HepG2 (cell line): ENCODE measurements around the gene CC2D1B. TPM values are rescaled to one million over a fixed set of nuclear protein-coding genes. Genes with fewer than 3 reads are reported as not detected.

Experiments
- ATAC-seq: fragments of 200-7000 bp; cut with Tn5 transposase; 3 replicates; pipeline ENCODE4 v1.9.1; 2020; ENCODE audit warnings: mild to moderate bottlenecking, moderate library complexity
- BruUV-seq: library from RNA; stranded (reverse); fragments of 400-500 nt; replicated peaks from 2 replicates; lab custom pipeline; 2021; lab: Mats Ljungman, UMichigan
- CTCF ChIA-PET: fragments of 300-600 bp; formaldehyde crosslinking; extraction: SDS; loops from one replicate; lab custom pipeline; 2021; ENCODE audit warnings: low total read pairs, inconsistent platforms, low intra/inter-chr PET ratio; lab: Yijun Ruan, JAX
- POLR2A ChIA-PET: fragments of 350-600 bp; sonication (Branson Sonifier 250); formaldehyde crosslinking; loops from one replicate; lab custom pipeline; 2020; ENCODE audit warnings: antibody characterized with exemption, inconsistent platforms; lab: Yijun Ruan, JAX
- DNase-seq: peaks from one replicate; pipeline ENCODE4 v3.0.0-alpha.2; 2015; ENCODE audit warnings: low spot score
- FAIRE-seq: peaks from 3 replicates; lab custom pipeline; 2011; peaks lifted over from hg19 to GRCh38; lab: Jason Lieb, UNC
- H2AFZ ChIP-seq: one replicate; pipeline ENCODE4 v1.6.1; 2011; ENCODE audit warnings: low read length, inconsistent platforms
- H3K27ac ChIP-seq: fragments of 300-600 bp; 3 replicates; pipeline ENCODE4 v1.8.0; 2011; ENCODE audit warnings: mixed run types, mild to moderate bottlenecking, mixed read lengths, low read length, inconsistent platforms; ENCODE audit not compliant: insufficient read depth; ENCODE audit errors: extremely low read length
- H3K27me3 ChIP-seq, 2 experiments: fragments of 200-600 bp in 1 of 2; 2 replicates in 1 of 2; 3 replicates in 1 of 2; pipeline versions ENCODE4 v1.6.0 to v1.8.0; 2011; ENCODE audit warnings: low read length in 2 of 2, mild to moderate bottlenecking in 2 of 2, moderate library complexity in 2 of 2, inconsistent platforms in 1 of 2; ENCODE audit not compliant: insufficient read depth in 2 of 2, control insufficient read depth in 1 of 2
- H3K36me3 ChIP-seq, 2 experiments: fragments of 200-600 bp in 1 of 2; replicated peaks in 1 of 2; 2 replicates in 1 of 2; 3 replicates in 1 of 2; pipeline versions ENCODE4 v1.5.1 to v1.8.0; 2011; ENCODE audit warnings: low read length in 2 of 2, inconsistent platforms in 1 of 2; ENCODE audit not compliant: insufficient read depth in 2 of 2, control insufficient read depth in 1 of 2
- H3K4me1 ChIP-seq: 2 replicates; pipeline ENCODE4 v1.5.1; 2012; ENCODE audit warnings: low read length, inconsistent platforms; ENCODE audit not compliant: insufficient read depth
- H3K4me2 ChIP-seq: 2 replicates; pipeline ENCODE4 v1.6.0; 2011; ENCODE audit warnings: low read depth, low read length, inconsistent platforms
- H3K4me3 ChIP-seq, 3 experiments: fragments of 200-600 bp in 1 of 3; sonication (generic), shearing (Covaris generic) in 1 of 3; replicated peaks in 1 of 3; 2 replicates each; pipeline ENCODE4 v1.5.1; 2011 to 2016; ENCODE audit warnings: low read length in 3 of 3, inconsistent platforms in 2 of 3, low read depth in 2 of 3, mild to moderate bottlenecking in 2 of 3, control low read depth in 1 of 3, mixed read lengths in 1 of 3; ENCODE audit not compliant: insufficient read depth in 1 of 3
- H3K79me2 ChIP-seq: one replicate; pipeline ENCODE4 v1.6.1; 2011; ENCODE audit warnings: low read length, inconsistent platforms; ENCODE audit not compliant: insufficient read depth
- H3K9ac ChIP-seq: 2 replicates; pipeline ENCODE4 v1.6.0; 2011; ENCODE audit warnings: mild to moderate bottlenecking, low read depth, low read length, inconsistent platforms; ENCODE audit not compliant: insufficient read depth
- H3K9me3 ChIP-seq: 2 replicates; pipeline ENCODE4 v1.5.1; 2012; ENCODE audit warnings: mild to moderate bottlenecking, low read length
- H4K20me1 ChIP-seq: 2 replicates; pipeline ENCODE4 v1.6.0; 2011; ENCODE audit warnings: inconsistent platforms, mild to moderate bottlenecking, low read length, moderate library complexity; ENCODE audit not compliant: insufficient read depth
- BCLAF1 ChIP-seq: fragments of 450-650 bp; IDR thresholded peaks from 2 replicates; pipeline ENCODE4 v1.6.1; 2017; ENCODE audit warnings: mild to moderate bottlenecking
- CEBPG ChIP-seq: IDR thresholded peaks from 2 replicates; pipeline ENCODE4 v1.6.1; 2016
- NAIF1 ChIP-seq: sonication (generic); formaldehyde crosslinking; IDR thresholded peaks from 2 replicates; pipeline ENCODE4 v1.5.0; 2020; ENCODE audit warnings: mild to moderate bottlenecking, missing genetic modification reagents, borderline replicate concordance
- NFIB ChIP-seq: sonication (generic); formaldehyde crosslinking; IDR thresholded peaks from 2 replicates; pipeline ENCODE4 v1.9.0; 2021; ENCODE audit warnings: missing genetic modification reagents, mild to moderate bottlenecking, borderline replicate concordance
- ZMAT5 ChIP-seq: sonication (generic); formaldehyde crosslinking; IDR thresholded peaks from 2 replicates; pipeline ENCODE4 v1.5.0; 2020; ENCODE audit warnings: mild to moderate bottlenecking, low read depth, missing genetic modification reagents, borderline replicate concordance
- ZNF224 ChIP-seq: sonication (generic); formaldehyde crosslinking; IDR thresholded peaks from 2 replicates; pipeline ENCODE4 v1.5.0; 2020; ENCODE audit warnings: mild to moderate bottlenecking, missing genetic modification reagents
- ZNF3 ChIP-seq: IDR thresholded peaks from 2 replicates; pipeline ENCODE4 v1.7.0; 2017; ENCODE audit warnings: inconsistent platforms
- ZNF589 ChIP-seq: sonication (generic); formaldehyde crosslinking; conservative IDR thresholded peaks from 2 replicates; pipeline ENCODE4 v1.8.0; 2022; ENCODE audit warnings: mild to moderate bottlenecking, moderate library complexity, missing genetic modification reagents
- ZNF616 ChIP-seq: sonication (generic); formaldehyde crosslinking; IDR thresholded peaks from 2 replicates; pipeline ENCODE4 v1.5.0; 2020; ENCODE audit warnings: low read depth, mild to moderate bottlenecking, missing genetic modification reagents
- ZNF83 ChIP-seq: sonication (generic); formaldehyde crosslinking; IDR thresholded peaks from 2 replicates; pipeline ENCODE4 v1.4.0; 2020; ENCODE audit warnings: missing genetic modification reagents, mild to moderate bottlenecking, borderline replicate concordance
- WGBS: methylation state at CpG from one replicate; pipeline ENCODE4 v1.1.6; 2017; ENCODE audit warnings: low lambda C conversion rate; 5-methylcytosine and 5-hydroxymethylcytosine counted together
- in situ Hi-C: cut with HindIII; loops from 2 replicates; pipeline ENCODE4 v1.10.0; 2017; ENCODE audit warnings: low pct_unique_long_range_greater_than_20kb; ENCODE audit not compliant: extremely low pct_ligation_motif_present
- intact Hi-C: fragments of 100-400 bp; cut with micrococcal nuclease; formaldehyde crosslinking; loops from one replicate; pipeline ENCODE4 v1.10.0; 2022; ENCODE audit not compliant: unreplicated experiment
- polyA plus RNA-seq, 8 experiments: library from polyadenylated mRNA; depleted of rRNA in 3 of 8; stranded (reverse) in 7 of 8; unstranded in 1 of 8; fragments of >200 nt; fragmentation: Illumina TruSeq in 4 of 8; extraction: Trizol in 4 of 8; gene quantifications; 2 replicates each; pipeline versions ENCODE4 v1.2.1 to v1.2.3, GENCODE V29; 2011 to 2016; ENCODE audit warnings: low read depth in 4 of 8, missing spikeins in 1 of 8, mixed read lengths in 1 of 8; ENCODE audit not compliant: insufficient read depth in 1 of 8
- total RNA-seq, 5 experiments: library from RNA; depleted of rRNA; stranded (reverse); fragments of >200 nt; fragmentation: Illumina TruSeq; extraction: Trizol; gene quantifications; 2 replicates each; pipeline ENCODE4 v1.2.3, GENCODE V29; 2016; ENCODE audit warnings: low read depth in 1 of 5

Gene CC2D1B
- total and polyA plus RNA-seq, 2 of the 13 experiments (the other 11 are each of a cell fraction or from before 2014, with no cell fraction given) = 7.2 to 19.2 TPM

DNA sequence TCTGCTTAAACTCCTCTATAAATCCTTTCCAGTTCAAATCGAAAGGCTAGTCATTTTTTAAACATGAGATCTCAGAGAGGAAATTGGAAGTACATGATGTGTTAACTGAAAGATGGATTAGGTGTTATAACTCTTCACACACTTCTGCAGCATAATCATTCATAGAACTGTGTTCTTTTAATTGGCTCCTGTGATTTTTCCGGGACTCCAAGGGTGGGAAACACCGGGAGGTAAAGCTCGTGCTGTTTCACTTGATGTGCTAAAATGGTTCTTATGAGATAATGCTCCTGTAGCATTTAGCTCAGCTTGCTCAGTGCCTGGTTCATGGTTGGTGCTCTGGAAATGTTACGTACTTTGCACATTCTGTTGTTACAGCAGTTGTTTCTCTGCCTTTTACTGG is 40.2 kb downstream of the CC2D1B start:
- POLR2A ChIA-PET = no interaction called here
- intact Hi-C loops = no loop called here
- TF ChIP-seq NFIB (CRISPR knock-in tag) (no peak), ZNF224 (CRISPR knock-in tag) (no peak), ZNF616 (no peak), NAIF1 (CRISPR knock-in tag) (no peak), BCLAF1 (no peak), ZNF83 (CRISPR knock-in tag) (no peak), ZMAT5 (CRISPR knock-in tag) (no peak), ZNF3 (CRISPR knock-in tag) (no peak), ZNF589 (CRISPR knock-in tag) (no peak), CEBPG (CRISPR knock-in tag) (no peak)
- TF ChIP-seq, all 625 proteins: peak for 0
- no peak overlapping the region for H3K27ac ChIP-seq
- WGBS = 95% methylated on average over 5 of the region's 5 CpGs
- no peak overlapping the region for H3K4me3 ChIP-seq
- BruUV-seq = no TSS peak
- H3K4me2 ChIP-seq = no peak overlapping the region
- FAIRE-seq (no peak), DNase-seq (no peak), ATAC-seq (no peak)
- peaks cover 17% of the 10 kb centered on the region for H3K4me1 ChIP-seq
- H3K79me2 ChIP-seq = no peaks in the 10 kb centered on the region
- no peak overlapping the region for H3K9ac ChIP-seq
- H3K9me3 ChIP-seq = no peaks in the 10 kb centered on the region
- H3K36me3 ChIP-seq = no peaks in the 10 kb centered on the region
- H3K27me3 ChIP-seq = no peaks in the 10 kb centered on the region
- no peak overlapping the region for H2AFZ ChIP-seq
- in situ Hi-C loops = no loop called here
- CTCF ChIA-PET = no interaction called here
- no peaks in the 10 kb centered on the region for H4K20me1 ChIP-seq
